Measurements from ENCODE around the gene VWA7.

DNA sequence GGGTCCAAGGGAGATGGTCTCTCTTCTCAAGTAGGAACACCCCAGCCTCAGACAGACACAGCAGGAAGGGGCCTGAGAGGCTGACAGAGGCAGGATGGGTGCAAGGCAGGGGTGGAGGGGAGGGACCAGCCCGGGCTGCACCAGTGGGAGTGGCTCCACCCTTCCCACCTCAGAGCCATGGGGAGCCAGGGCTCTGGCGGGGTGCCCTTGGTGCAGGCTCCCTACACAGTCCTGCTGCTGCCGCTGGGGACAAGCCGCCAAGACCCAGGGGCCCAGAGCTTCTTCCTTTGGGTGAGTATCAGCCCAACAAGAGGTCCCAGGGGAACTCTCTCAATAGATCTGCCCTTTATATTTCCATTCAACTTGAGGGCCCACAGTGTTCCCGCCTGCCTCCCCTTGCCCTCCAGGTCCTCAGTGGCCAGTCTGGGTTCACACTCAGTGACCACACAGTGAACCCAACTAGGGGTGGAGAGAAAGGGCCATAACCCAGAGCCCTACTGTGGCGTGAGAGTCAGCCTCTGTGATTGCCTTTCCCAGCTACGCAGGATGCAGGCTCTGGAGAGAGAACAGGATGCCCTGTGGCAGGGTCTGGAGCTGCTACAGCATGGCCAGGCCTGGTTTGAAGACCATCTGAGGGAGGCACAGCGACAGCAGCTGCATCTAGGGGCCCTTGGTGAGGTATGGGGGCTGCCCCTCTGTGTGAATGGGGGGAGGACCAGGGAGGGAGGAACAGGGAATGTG lies 14.1 kb downstream of the VWA7 start:
- TF ChIP-seq ZNF639 (tag by site-specific recombination; IDR thresholded peaks at IDR 0.05): no peak
- TF ChIP-seq, protein P1, sequence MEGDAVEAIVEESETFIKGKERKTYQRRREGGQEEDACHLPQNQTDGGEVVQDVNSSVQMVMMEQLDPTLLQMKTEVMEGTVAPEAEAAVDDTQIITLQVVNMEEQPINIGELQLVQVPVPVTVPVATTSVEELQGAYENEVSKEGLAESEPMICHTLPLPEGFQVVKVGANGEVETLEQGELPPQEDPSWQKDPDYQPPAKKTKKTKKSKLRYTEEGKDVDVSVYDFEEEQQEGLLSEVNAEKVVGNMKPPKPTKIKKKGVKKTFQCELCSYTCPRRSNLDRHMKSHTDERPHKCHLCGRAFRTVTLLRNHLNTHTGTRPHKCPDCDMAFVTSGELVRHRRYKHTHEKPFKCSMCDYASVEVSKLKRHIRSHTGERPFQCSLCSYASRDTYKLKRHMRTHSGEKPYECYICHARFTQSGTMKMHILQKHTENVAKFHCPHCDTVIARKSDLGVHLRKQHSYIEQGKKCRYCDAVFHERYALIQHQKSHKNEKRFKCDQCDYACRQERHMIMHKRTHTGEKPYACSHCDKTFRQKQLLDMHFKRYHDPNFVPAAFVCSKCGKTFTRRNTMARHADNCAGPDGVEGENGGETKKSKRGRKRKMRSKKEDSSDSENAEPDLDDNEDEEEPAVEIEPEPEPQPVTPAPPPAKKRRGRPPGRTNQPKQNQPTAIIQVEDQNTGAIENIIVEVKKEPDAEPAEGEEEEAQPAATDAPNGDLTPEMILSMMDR (tag by site-specific recombination; IDR thresholded peaks at IDR 0.05): no peak
- no peak for TF ChIP-seq SETDB1 (IDR thresholded peaks at IDR 0.05; ENCODE audit: insufficient read length, low read length)
- no peak for TF ChIP-seq ZNF549 (tag by site-specific recombination; IDR thresholded peaks at IDR 0.05)
- TF ChIP-seq ATF2 (tag by site-specific recombination; IDR thresholded peaks at IDR 0.05; ENCODE audit: low read depth): no peak
- TF ChIP-seq ZNF658 (tag by site-specific recombination; IDR thresholded peaks at IDR 0.05): no peak
- no peak for TF ChIP-seq ZSCAN18 (tag by site-specific recombination; IDR thresholded peaks at IDR 0.05)
- no peak for TF ChIP-seq ZNF785 (tag by site-specific recombination; IDR thresholded peaks at IDR 0.05)
- TF ChIP-seq ZNF704 (tag by site-specific recombination; IDR thresholded peaks at IDR 0.05): no peak
- no peak for TF ChIP-seq REST (tag by site-specific recombination; IDR thresholded peaks at IDR 0.05)
- TF ChIP-seq, protein P2, sequence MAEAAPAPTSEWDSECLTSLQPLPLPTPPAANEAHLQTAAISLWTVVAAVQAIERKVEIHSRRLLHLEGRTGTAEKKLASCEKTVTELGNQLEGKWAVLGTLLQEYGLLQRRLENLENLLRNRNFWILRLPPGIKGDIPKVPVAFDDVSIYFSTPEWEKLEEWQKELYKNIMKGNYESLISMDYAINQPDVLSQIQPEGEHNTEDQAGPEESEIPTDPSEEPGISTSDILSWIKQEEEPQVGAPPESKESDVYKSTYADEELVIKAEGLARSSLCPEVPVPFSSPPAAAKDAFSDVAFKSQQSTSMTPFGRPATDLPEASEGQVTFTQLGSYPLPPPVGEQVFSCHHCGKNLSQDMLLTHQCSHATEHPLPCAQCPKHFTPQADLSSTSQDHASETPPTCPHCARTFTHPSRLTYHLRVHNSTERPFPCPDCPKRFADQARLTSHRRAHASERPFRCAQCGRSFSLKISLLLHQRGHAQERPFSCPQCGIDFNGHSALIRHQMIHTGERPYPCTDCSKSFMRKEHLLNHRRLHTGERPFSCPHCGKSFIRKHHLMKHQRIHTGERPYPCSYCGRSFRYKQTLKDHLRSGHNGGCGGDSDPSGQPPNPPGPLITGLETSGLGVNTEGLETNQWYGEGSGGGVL (tag by site-specific recombination; IDR thresholded peaks at IDR 0.05): no peak
- TF ChIP-seq ZSCAN30 (tag by site-specific recombination; IDR thresholded peaks at IDR 0.05): no peak
- TF ChIP-seq ZNF76 (tag by site-specific recombination; IDR thresholded peaks at IDR 0.05; ENCODE audit: borderline replicate concordance, low read depth): no peak
- TF ChIP-seq ZNF24 (tag by site-specific recombination; IDR thresholded peaks at IDR 0.05): no peak
